Astrocyte of the cerebellum (primary cell): ENCODE data around the gene MBD3.

Source experiments
- DNase-seq: peaks from one replicate; pipeline ENCODE4 v3.0.0-alpha.2; 2011; ENCODE audit warnings: low read depth
- H3K4me3 ChIP-seq: 2 replicates; pipeline ENCODE4 v1.5.1; 2011; ENCODE audit warnings: mild to moderate bottlenecking, low read depth, low read length, moderate library complexity
- in situ Hi-C: cut with HindIII; loops from 2 replicates; pipeline ENCODE4 v1.10.0; 2017; ENCODE audit warnings: low sequenced_read_pairs
- TF ChIP-seq, protein P1 (sequence below): IDR thresholded peaks from 2 replicates; pipeline ENCODE4 v1.5.1; 2012; ENCODE audit warnings: low read length, low read depth, moderate library complexity, mild to moderate bottlenecking; ENCODE audit errors: missing control alignments

MBD3 gene

GRCh38 chr19:1613808-1614570 lies 21.3 kb upstream of the MBD3 start:
- no peak overlapping the region for H3K4me3 ChIP-seq
- in situ Hi-C loops = no loop called here
- TF ChIP-seq, protein P1, sequence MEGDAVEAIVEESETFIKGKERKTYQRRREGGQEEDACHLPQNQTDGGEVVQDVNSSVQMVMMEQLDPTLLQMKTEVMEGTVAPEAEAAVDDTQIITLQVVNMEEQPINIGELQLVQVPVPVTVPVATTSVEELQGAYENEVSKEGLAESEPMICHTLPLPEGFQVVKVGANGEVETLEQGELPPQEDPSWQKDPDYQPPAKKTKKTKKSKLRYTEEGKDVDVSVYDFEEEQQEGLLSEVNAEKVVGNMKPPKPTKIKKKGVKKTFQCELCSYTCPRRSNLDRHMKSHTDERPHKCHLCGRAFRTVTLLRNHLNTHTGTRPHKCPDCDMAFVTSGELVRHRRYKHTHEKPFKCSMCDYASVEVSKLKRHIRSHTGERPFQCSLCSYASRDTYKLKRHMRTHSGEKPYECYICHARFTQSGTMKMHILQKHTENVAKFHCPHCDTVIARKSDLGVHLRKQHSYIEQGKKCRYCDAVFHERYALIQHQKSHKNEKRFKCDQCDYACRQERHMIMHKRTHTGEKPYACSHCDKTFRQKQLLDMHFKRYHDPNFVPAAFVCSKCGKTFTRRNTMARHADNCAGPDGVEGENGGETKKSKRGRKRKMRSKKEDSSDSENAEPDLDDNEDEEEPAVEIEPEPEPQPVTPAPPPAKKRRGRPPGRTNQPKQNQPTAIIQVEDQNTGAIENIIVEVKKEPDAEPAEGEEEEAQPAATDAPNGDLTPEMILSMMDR = no peak
- no peak for DNase-seq

GRCh38 chr19:1613146-1613545 lies 20.5 kb upstream of the MBD3 start:
- in situ Hi-C loops = no loop called here
- TF ChIP-seq, protein P1 = no peak
- H3K4me3 ChIP-seq = no peak overlapping the region
- DNase-seq = no peak

GRCh38 chr19:1612114-1613086 lies 19.7 kb upstream of the MBD3 start:
- no peak for DNase-seq
- TF ChIP-seq, protein P1 = no peak
- in situ Hi-C loops = no loop called here
- H3K4me3 ChIP-seq = no peak overlapping the region

DNA sequence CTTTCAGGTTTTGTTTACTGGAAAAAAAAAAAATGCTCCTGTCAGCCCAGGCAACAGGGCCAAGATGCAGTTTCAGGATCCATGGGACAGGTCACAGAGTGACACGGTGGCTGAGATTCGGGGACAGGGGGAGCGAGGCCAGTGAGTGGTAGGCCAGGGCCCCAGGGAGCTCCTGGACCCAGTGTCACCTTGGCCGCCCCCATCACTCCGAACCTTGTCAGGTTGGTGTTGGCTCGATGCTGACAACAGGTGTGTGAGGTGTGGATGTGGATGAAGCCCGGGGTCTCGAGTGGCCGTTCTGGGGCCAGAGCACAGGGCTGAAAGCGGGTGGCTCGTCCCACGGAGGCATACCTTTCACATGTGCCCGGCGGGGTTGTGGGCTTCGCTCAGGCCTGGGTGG lies 18.7 kb upstream of the MBD3 start:
- in situ Hi-C loops = no loop called here
- TF ChIP-seq, protein P1 = no peak
- H3K4me3 ChIP-seq = no peak overlapping the region

DNA sequence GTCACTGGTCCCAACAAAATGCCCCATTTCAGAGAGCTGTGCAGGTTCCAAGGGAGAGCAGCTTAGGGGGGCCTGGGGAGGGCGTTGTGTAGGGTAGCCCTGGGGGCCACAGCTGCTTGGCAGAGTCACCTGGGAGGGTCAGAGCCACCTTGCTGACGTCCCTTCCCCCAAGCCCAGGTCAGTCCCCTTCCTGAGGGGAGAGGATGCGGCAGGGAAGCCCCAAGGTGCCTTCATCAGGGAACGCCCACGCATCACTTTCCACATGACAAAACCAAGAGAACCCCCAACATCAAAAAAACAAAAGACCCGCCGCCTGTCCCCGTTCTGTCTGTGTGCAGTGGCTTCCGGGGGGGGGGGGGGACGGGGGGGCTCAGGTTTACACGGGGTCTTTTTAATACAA lies 17.9 kb upstream of the MBD3 start:
- no peak overlapping the region for H3K4me3 ChIP-seq
- TF ChIP-seq, protein P1 = no peak
- DNase-seq = no peak
- in situ Hi-C loops = no loop called here

More for the DNA sequence above, 18.7 kb upstream of the MBD3 start:
- DNase-seq = no peak

DNA sequence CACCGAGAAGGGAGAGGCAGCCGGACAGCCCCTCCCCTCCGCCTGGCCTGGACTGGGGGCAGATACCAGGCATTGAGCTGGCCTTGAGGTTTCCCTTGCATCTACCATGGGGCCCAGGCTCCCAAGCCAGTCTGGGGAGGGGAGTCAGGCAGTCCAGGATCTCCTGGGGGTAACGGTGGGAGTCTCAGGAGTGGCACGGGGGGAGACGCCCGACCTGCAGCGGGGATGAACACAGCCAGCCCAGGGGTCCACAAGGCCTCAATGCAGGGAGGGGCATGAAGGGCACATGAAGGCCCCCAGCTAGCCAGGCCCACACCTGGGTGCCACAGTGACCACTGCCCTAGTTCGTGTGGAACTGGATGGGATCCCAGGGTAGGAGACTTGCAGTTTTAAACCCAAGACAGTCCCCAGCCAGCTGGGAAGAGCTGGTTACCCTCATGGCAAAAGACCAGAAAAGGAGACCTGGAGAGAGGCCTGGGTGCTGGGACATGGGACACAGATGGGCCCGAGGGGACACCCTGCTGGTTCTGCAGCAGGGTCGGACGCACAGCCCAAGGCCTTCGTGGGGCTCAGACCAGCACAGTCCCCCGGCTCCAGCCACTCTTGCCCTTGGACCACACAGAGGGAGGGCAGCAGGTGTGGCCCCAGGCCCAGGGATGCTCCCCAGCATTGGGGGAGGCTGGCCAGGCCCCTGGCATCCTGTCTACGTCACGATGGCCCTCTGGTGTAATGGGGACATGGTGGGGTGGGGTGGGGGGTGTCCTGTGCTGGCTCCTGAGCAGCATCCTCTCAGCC lies 17.2 kb upstream of the MBD3 start:
- TF ChIP-seq, protein P1 = no peak
- in situ Hi-C loops = no loop called here
- H3K4me3 ChIP-seq = no peak overlapping the region
- no peak for DNase-seq
